MM.1S (cell line): ENCODE measurements around the gene XYLT1.

Source experiments
- EZH2 ChIP-seq: fragments of 300-600 bp; sonication (generic); optimal IDR thresholded peaks from 2 replicates; pipeline ENCODE3; 2017; ENCODE audit warnings: low read depth, mild to moderate bottlenecking, antibody characterized with exemption, low read length, mixed read lengths
- TF ChIP-seq, protein P1 (sequence below): fragments of 300-600 bp; sonication (generic); IDR thresholded peaks from 2 replicates; pipeline ENCODE4 v1.5.1; 2016; ENCODE audit warnings: antibody characterized with exemption, low read length, mixed read lengths

DNA sequence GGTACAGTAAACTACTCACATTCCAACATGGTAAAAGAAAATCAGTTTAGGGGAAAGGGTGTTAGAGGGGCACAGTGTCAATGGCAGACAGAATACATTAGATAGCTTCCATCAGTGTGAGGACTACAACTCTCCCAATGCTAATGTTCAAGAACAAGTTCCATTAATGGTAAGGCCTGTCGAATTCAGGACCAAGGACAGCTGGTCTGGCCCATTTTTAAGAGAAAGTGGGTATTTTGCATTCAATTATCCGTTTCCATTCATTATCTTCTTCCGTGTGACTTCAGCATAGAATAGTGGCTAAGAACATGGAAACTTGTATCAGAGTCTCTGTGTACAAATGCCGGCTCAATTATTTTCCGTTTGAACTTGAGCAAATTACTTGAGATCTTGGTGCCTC is 98.4 kb downstream of the XYLT1 start:
- TF ChIP-seq, protein P1, sequence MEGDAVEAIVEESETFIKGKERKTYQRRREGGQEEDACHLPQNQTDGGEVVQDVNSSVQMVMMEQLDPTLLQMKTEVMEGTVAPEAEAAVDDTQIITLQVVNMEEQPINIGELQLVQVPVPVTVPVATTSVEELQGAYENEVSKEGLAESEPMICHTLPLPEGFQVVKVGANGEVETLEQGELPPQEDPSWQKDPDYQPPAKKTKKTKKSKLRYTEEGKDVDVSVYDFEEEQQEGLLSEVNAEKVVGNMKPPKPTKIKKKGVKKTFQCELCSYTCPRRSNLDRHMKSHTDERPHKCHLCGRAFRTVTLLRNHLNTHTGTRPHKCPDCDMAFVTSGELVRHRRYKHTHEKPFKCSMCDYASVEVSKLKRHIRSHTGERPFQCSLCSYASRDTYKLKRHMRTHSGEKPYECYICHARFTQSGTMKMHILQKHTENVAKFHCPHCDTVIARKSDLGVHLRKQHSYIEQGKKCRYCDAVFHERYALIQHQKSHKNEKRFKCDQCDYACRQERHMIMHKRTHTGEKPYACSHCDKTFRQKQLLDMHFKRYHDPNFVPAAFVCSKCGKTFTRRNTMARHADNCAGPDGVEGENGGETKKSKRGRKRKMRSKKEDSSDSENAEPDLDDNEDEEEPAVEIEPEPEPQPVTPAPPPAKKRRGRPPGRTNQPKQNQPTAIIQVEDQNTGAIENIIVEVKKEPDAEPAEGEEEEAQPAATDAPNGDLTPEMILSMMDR, result no peak
- TF ChIP-seq EZH2, result no peak
